GM19035 (cell line): ENCODE measurements around the gene RNU6-1.
A peak's percentile ranks its signal among the peaks of the same experiment; 100 is the strongest.

Source experiments
- ATAC-seq: cut with Tn5 transposase; IDR thresholded peaks from one replicate; pipeline ENCODE4 v1.9.1; 2021; ENCODE audit not compliant: unreplicated experiment

Gene RNU6-1

GRCh38 chr15:67859331-67859946 is 19.6 kb upstream of the RNU6-1 start:
- no peak for ATAC-seq

DNA sequence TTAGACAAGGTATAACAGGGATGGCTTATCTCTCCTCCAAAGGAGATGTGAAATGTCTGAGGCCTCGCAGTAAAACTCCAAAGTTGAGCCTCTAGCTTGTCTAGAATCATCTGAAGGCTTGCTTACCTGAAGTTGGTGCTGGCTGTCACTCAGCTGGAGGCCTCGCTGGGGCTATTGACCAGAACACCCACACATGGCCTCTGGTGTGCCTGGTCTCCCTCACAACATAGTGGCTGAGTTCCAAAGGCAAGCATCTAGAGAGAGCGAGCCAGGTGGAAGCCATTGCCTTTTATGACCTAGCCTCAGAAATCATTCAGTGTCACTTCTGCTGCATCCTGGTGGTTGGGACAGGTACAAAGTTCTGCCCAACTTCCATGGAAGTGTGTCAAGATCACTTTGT is 17.4 kb upstream of the RNU6-1 start:
- ATAC-seq = no peak

- no peak for ATAC-seq
These were observed 16.0 kb upstream of the RNU6-1 start for GRCh38 chr15:67855842-67856241.

DNA sequence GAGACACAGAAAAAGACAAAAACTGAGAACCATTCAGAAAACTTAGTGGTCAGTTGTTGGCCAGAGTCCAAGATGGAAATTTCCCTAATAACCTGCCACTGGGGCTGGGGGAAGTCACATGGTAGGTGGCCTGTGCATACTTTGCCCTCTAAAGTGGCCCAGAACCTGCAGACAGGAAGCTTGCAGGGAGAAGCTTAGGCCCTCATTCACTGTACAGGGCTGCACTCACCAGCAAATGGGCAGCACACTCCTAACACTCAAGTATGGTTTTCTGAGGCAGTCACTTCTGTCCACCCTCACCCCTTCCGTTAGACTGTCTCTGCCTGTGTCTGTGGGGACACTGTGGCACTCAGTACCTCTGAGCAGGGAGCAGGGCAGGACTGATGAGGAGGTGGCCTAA is 14.5 kb upstream of the RNU6-1 start:
- no peak for ATAC-seq

GRCh38 chr15:67853454-67853853 is 13.6 kb upstream of the RNU6-1 start:
- no peak for ATAC-seq

DNA sequence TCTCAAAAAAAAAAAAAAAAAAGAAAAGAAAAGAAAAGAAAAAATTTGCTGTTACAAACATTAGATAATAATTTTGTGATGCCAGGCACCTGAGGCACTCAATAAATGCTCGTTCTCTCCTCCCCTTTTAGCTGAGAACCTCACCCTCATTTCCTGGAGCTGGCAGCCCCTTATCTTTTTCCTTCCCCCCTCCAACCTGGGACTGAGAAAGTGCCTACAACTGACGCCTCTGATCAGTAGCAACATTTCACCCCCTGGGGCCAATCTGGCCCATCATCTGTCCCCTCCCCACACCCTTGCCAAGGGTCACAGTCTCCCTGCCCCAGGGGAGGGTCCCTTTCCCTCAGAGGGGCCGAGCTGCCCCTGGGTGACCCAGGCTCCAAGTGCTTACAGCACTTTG is 12.6 kb upstream of the RNU6-1 start:
- no peak for ATAC-seq

GRCh38 chr15:67850994-67851571 is 11.2 kb upstream of the RNU6-1 start:
- no peak for ATAC-seq

DNA sequence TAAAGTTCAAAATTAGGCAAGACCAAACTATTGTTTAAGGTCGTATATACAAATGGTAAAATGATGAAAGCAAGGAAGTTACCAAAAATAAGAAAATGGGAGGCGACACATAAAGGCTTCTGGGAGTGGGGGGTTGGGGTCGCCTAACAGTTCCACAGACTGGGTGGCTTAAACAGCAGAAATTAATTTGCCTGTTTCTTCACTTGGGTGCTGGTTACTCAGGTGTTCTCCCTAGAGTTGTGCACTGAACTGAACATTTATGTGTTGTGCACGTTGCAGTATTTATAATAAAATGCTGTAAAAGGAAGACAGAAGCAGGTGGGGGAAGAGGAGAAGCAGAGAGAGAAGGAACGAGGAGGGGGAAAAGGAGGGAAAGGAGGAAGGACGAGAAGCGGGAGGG is 10.5 kb upstream of the RNU6-1 start:
- ATAC-seq = no peak

DNA sequence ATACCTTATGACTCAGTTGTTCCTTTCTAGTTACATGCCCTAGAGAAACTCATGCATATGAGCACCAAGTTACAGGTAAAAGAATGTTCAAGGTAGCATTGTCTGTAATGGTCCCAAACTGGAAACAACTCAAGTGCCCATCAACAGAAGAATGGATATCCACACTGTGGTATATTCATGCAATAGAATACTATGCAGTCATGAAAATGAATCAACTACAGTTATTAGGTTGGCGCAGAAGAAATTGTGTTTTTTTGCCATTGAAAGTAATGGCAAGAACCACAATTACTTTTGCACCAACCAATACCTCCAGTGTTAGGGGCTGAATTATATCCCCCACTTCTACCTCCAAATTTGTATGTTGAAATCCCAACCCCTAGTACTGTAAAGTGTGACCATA is 9.7 kb upstream of the RNU6-1 start:
- ATAC-seq = no peak

- no peak for ATAC-seq
These were observed 6.1 kb upstream of the RNU6-1 start for GRCh38 chr15:67845974-67846373.

DNA sequence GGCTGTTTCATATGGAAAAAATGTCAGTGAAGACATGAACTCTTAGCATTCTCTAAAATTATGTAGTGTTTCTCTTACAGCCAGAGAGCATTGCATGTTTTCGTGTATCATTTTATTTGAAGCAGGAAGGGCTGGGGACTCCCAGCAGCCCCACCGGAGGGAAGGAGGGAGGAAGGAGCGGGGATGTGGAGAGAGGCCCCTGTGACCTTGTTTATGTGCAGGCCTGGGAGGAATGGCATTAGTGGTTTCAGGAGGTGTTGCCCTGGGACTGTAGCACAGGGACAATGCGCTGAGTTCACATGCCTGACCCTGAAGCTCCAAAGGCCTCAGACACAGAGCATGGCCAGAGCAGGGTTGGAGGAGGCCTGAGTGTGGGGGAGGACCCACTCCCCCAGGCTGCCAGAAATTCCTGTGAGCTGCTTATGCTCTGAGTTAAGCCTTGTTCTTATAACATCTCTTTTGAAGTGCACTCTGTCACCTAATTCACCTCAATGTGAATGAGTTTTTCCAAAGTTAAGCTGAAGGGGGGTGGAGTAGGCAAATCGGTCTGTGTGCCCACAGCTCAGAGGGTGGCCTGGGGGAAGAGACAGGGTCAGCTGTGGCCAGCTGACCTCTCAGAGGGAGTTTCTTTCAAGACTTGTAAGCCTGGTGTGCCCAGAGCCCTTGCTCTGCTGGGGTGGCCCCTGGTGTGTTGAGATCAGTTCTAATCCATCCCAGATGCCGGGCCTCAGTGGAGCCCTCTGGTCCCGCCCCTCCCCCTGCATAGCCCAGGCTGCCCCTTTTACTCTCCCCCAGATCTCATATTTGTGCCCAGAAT is 3.9 kb upstream of the RNU6-1 start:
- no peak for ATAC-seq

DNA sequence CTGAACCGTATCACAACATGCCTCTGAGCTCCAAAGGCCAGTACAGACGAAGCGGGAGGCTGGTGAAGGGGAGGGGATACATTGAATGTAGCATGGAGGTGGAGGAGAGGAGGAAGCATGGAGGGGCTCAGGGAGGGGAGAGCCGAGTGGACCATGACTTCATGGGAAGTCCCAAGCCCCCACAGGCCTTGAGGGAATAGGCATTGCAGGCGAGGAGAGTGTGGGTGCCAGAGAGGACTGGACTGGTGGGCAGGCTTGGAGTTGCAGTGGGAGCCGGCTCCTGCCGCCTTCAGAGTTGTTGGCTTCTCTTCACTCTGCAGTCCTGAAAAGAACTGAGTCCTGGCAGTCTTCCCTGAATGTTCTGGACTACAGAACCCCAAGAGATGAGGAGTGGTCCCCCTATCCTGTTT is 3.3 kb upstream of the RNU6-1 start:
- no peak for ATAC-seq

DNA sequence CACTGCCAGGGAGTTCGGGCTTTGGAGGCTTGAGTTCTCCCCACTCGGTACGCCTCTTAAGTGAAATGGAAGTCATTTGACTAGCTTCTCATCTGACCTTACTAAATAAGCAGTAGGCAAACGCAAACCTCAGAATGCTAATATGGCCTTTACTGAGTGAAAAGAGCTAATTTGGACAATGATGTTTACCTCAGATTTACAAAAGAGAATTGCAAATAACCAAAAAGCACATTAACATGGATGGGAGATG is 1.6 kb upstream of the RNU6-1 start:
- ATAC-seq = no peak

DNA sequence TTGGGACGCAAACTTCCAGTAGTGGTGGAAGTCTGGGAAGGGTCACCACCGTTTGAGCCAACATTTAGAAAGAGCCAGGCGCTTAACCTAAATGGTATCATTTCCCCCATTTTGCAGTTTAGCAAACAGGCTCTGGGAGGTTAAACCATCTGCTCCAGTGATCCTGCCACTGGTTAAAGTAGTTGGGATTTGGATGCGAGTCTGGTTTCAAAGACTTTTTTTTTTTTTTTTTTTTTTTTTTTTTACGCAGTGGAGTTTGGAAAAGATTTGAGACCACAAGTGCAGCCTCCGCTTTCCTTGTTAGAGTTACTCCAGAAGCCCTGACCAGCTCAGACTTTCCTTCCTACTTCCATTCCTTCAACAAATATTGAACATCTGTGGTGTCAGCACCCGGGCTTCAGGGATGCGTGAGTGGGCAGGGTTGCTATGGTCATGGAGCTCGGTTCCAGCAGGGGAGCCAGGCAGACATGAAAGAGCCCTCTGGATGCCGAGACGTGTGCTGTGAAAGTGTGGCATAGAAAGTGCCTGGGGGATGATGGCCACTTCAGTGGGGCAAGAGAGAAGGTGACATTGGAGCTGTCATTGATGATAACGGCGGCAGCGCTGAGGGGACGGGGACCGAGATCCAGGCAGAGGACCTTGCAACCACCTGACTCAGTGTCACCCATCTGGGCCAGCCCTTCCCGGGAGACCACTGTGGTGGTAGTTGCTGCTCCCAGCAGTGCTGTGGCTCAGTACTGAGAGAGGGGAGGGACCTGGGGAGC is 1.1 kb upstream of the RNU6-1 start:
- ATAC-seq = no peak

- peak; percentile 14 for ATAC-seq
These were observed 331 bp downstream of the RNU6-1 start for GRCh38 chr15:67839499-67839928.

GRCh38 chr15:67838789-67839332 is 984 bp downstream of the RNU6-1 start:
- no peak for ATAC-seq

- no peak for ATAC-seq
These were observed 2.9 kb downstream of the RNU6-1 start for GRCh38 chr15:67836955-67837354.

DNA sequence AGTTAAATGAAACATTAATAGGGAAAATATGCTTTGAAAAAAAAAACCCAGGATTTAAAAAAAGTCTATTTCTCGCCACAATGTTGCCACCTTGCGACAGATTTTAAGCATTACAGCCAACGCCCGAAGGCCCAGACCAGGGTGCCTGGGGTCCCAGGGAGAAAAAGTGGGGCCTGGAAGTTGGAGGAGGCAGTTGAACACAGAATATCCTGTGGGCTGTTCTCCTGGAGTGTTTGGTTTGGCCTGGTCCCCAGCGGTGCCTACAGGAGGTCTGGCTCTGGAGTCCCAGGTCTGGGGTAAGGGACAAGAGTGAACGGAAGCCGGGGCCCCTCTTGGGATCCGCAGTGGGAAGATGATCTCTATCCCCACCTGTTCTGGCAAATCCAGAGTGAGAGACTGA is 3.4 kb downstream of the RNU6-1 start:
- no peak for ATAC-seq

DNA sequence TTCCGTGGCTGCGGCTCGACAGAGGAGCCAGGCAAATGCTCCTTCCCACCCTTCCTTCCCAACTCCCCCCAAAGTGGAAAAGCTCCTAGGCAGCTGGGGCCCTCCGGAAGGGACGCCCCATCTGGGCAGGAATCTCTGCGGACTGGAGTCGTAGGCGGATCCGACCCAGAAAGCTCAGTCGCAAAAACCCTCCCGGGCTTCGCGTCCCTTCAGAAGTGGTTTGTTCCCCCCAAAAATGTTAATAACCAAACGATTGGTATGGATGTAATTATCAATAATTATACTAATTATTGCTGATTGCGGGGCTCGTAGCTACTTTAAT is 3.8 kb downstream of the RNU6-1 start:
- ATAC-seq = no peak

- no peak for ATAC-seq
These were observed 4.3 kb downstream of the RNU6-1 start for GRCh38 chr15:67835297-67836133.
